Osteoblast (primary cell): Measurements from ENCODE around the gene TCERG1L. TPM values are rescaled to one million over a fixed set of nuclear protein-coding genes. Genes with fewer than 3 reads are reported as not detected.

Source experiments
- DNase-seq: peaks from one replicate; pipeline ENCODE4 v3.0.0; 2011; ENCODE audit warnings: low spot score, mixed read lengths; ENCODE audit not compliant: insufficient read length; ENCODE audit errors: missing footprints
- H2AFZ ChIP-seq: 2 replicates; pipeline ENCODE4 v1.6.0; 2011; ENCODE audit warnings: mild to moderate bottlenecking, low read length
- H3K27ac ChIP-seq: 2 replicates; pipeline ENCODE4 v1.5.1; 2011; ENCODE audit warnings: mild to moderate bottlenecking, low read depth, low read length, moderate library complexity
- H3K27me3 ChIP-seq: 2 replicates; pipeline ENCODE4 v1.6.0; 2012; ENCODE audit warnings: mild to moderate bottlenecking, control low read depth, inconsistent platforms, low read length, moderate library complexity; ENCODE audit not compliant: insufficient read depth
- H3K36me3 ChIP-seq: 2 replicates; pipeline ENCODE4 v1.5.1; 2011; ENCODE audit warnings: mild to moderate bottlenecking, low read length, control low read depth, moderate library complexity; ENCODE audit not compliant: insufficient read depth
- H3K4me1 ChIP-seq: 2 replicates; pipeline ENCODE4 v1.5.1; 2011; ENCODE audit warnings: mild to moderate bottlenecking, low read length, control low read depth, moderate library complexity; ENCODE audit not compliant: insufficient read depth
- H3K4me2 ChIP-seq: 2 replicates; pipeline ENCODE4 v1.6.0; 2011; ENCODE audit warnings: mild to moderate bottlenecking, low read length; ENCODE audit not compliant: insufficient read depth
- H3K4me3 ChIP-seq: fragments of 200-600 bp; sonication (generic); 3 replicates; pipeline ENCODE4 v1.5.1; 2012; ENCODE audit warnings: mild to moderate bottlenecking, low read length, inconsistent platforms; ENCODE audit not compliant: insufficient read depth
- H3K79me2 ChIP-seq: 2 replicates; pipeline ENCODE4 v1.6.0; 2012; ENCODE audit warnings: mild to moderate bottlenecking, low read length, control low read depth, inconsistent platforms; ENCODE audit not compliant: insufficient read depth
- H3K9me3 ChIP-seq: 2 replicates; pipeline ENCODE4 v1.5.1; 2011; ENCODE audit warnings: low read depth, low read length, control low read depth
- H4K20me1 ChIP-seq: 2 replicates; pipeline ENCODE4 v1.6.0; 2012; ENCODE audit warnings: mild to moderate bottlenecking, low read length, control low read depth; ENCODE audit not compliant: insufficient read depth
- CTCF ChIP-seq: IDR thresholded peaks from 2 replicates; pipeline ENCODE4 v1.5.1; 2011; ENCODE audit warnings: mild to moderate bottlenecking, low read depth, low read length, moderate library complexity; ENCODE audit errors: extremely low read depth
- total RNA-seq: library from RNA; depleted of rRNA; stranded (reverse); fragments of >200 nt; gene quantifications from 2 replicates; pipeline ENCODE4 v1.2.3, GENCODE V29; 2012

TCERG1L gene
- total RNA-seq, 1 donor, result under 0.01 TPM

- TF ChIP-seq CTCF, result no peak
- no peak overlapping the region for H3K4me3 ChIP-seq
- no peak overlapping the region for H2AFZ ChIP-seq
- DNase-seq, result peak; percentile 25
- no peak overlapping the region for H3K27ac ChIP-seq
- H3K4me2 ChIP-seq, result no peak overlapping the region
- H4K20me1 ChIP-seq, result no peaks in the 10 kb centered on the region
- no peaks in the 10 kb centered on the region for H3K79me2 ChIP-seq
- H3K36me3 ChIP-seq, result no peaks in the 10 kb centered on the region
- H3K27me3 ChIP-seq, result no peaks in the 10 kb centered on the region
- no peaks in the 10 kb centered on the region for H3K4me1 ChIP-seq
- H3K9me3 ChIP-seq, result no peaks in the 10 kb centered on the region
These were observed 79.5 kb downstream of the TCERG1L start for GRCh38 chr10:131231965-131232541.

GRCh38 chr10:131231323-131231964, 80.1 kb downstream of the TCERG1L start:
- Histone ChIP-seq H3K36me3 (no peaks in the 10 kb centered on the region), H3K4me1 (no peaks in the 10 kb centered on the region), H2AFZ (no peak overlapping the region), H4K20me1 (no peaks in the 10 kb centered on the region), H3K79me2 (no peaks in the 10 kb centered on the region), H3K27ac (no peak overlapping the region), H3K4me2 (no peak overlapping the region), H3K27me3 (no peaks in the 10 kb centered on the region), H3K4me3 (no peak overlapping the region), H3K9me3 (no peaks in the 10 kb centered on the region)
- TF ChIP-seq CTCF, result no peak
- DNase-seq, result peak; percentile 29

GRCh38 chr10:131230641-131231322, 80.7 kb downstream of the TCERG1L start:
- Histone ChIP-seq H3K79me2 (no peaks in the 10 kb centered on the region), H3K4me3 (no peak overlapping the region), H3K9me3 (no peaks in the 10 kb centered on the region), H3K36me3 (no peaks in the 10 kb centered on the region), H4K20me1 (no peaks in the 10 kb centered on the region), H2AFZ (no peak overlapping the region), H3K27ac (no peak overlapping the region), H3K4me1 (no peaks in the 10 kb centered on the region), H3K27me3 (no peaks in the 10 kb centered on the region), H3K4me2 (no peak overlapping the region)
- TF ChIP-seq CTCF, result no peak
- peak; percentile 42 for DNase-seq

GRCh38 chr10:131230166-131230565, 81.4 kb downstream of the TCERG1L start:
- H3K27me3 ChIP-seq, result no peaks in the 10 kb centered on the region
- no peaks in the 10 kb centered on the region for H4K20me1 ChIP-seq
- TF ChIP-seq CTCF, result no peak
- H3K27ac ChIP-seq, result no peak overlapping the region
- no peak overlapping the region for H3K4me3 ChIP-seq
- no peaks in the 10 kb centered on the region for H3K36me3 ChIP-seq
- no peaks in the 10 kb centered on the region for H3K4me1 ChIP-seq
- H3K4me2 ChIP-seq, result no peak overlapping the region
- peak; percentile 58 for DNase-seq
- no peak overlapping the region for H2AFZ ChIP-seq
- H3K9me3 ChIP-seq, result no peaks in the 10 kb centered on the region
- H3K79me2 ChIP-seq, result no peaks in the 10 kb centered on the region
